HEK293T (cell line): ENCODE measurements around the gene GIGYF2.

Experiments used
- CTCF ChIA-PET: fragments of 350-600 bp; formaldehyde crosslinking; extraction: SDS; loops from one replicate; lab custom pipeline; 2021; ENCODE audit warnings: antibody characterized with exemption, inconsistent platforms; lab: Yijun Ruan, JAX
- POLR2A ChIA-PET: fragments of 350-600 bp; formaldehyde crosslinking; extraction: SDS; loops from one replicate; lab custom pipeline; 2020; ENCODE audit warnings: antibody characterized with exemption, inconsistent platforms; lab: Yijun Ruan, JAX
- DNase-seq: peaks from one replicate; pipeline ENCODE4 v3.0.0; 2012; ENCODE audit warnings: mixed read lengths; ENCODE audit errors: extremely low spot score
- ARNT ChIP-seq: fragments of 450-650 bp; IDR thresholded peaks from 2 replicates; pipeline ENCODE4 v1.6.1; 2017; ENCODE audit warnings: mild to moderate bottlenecking
- BHLHE40 ChIP-seq: fragments of 450-650 bp; IDR thresholded peaks from 2 replicates; pipeline ENCODE4 v1.6.1; 2016; ENCODE audit warnings: mild to moderate bottlenecking, moderate library complexity, borderline replicate concordance
- CTBP1 ChIP-seq: fragments of 450-650 bp; IDR thresholded peaks from 2 replicates; pipeline ENCODE4 v1.6.1; 2016; ENCODE audit warnings: borderline replicate concordance
- ELF4 ChIP-seq: fragments of 450-650 bp; IDR thresholded peaks from 2 replicates; pipeline ENCODE4 v1.6.1; 2017; ENCODE audit warnings: antibody characterized with exemption
- FOXA1 ChIP-seq: fragments of 450-650 bp; IDR thresholded peaks from 2 replicates; pipeline ENCODE4 v1.6.1; 2016; ENCODE audit warnings: mild to moderate bottlenecking
- FOXK2 ChIP-seq: fragments of 450-650 bp; IDR thresholded peaks from 2 replicates; pipeline ENCODE4 v1.6.1; 2016; ENCODE audit warnings: mild to moderate bottlenecking
- FOXM1 ChIP-seq: fragments of 450-650 bp; IDR thresholded peaks from 2 replicates; pipeline ENCODE4 v1.6.1; 2017; ENCODE audit warnings: mild to moderate bottlenecking, borderline replicate concordance
- HDGF ChIP-seq: fragments of 450-650 bp; IDR thresholded peaks from 2 replicates; pipeline ENCODE4 v1.6.1; 2017; ENCODE audit warnings: antibody characterized with exemption, borderline replicate concordance
- L3MBTL2 ChIP-seq: fragments of 450-650 bp; conservative IDR thresholded peaks from 2 replicates; pipeline ENCODE4 v1.6.1; 2016; ENCODE audit warnings: mild to moderate bottlenecking
- LEF1 ChIP-seq: fragments of 450-650 bp; IDR thresholded peaks from 2 replicates; pipeline ENCODE4 v1.6.1; 2017; ENCODE audit warnings: mild to moderate bottlenecking, borderline replicate concordance
- NFRKB ChIP-seq: fragments of 450-650 bp; IDR thresholded peaks from 2 replicates; pipeline ENCODE4 v1.6.1; 2016; ENCODE audit warnings: mild to moderate bottlenecking, moderate library complexity
- SP1 ChIP-seq: fragments of 450-650 bp; IDR thresholded peaks from 2 replicates; pipeline ENCODE4 v1.6.1; 2017
- SUZ12 ChIP-seq: fragments of 450-650 bp; IDR thresholded peaks from 2 replicates; pipeline ENCODE4 v1.6.1; 2016; ENCODE audit warnings: mild to moderate bottlenecking
- TARDBP ChIP-seq: fragments of 450-650 bp; IDR thresholded peaks from 2 replicates; pipeline ENCODE4 v1.6.1; 2016
- ZNF384 ChIP-seq: fragments of 450-650 bp; IDR thresholded peaks from 2 replicates; pipeline ENCODE4 v1.6.1; 2016
- TF ChIP-seq, protein P1 (sequence below): fragments of 450-650 bp; IDR thresholded peaks from 2 replicates; pipeline ENCODE4 v1.6.1; 2016

GIGYF2 gene

DNA sequence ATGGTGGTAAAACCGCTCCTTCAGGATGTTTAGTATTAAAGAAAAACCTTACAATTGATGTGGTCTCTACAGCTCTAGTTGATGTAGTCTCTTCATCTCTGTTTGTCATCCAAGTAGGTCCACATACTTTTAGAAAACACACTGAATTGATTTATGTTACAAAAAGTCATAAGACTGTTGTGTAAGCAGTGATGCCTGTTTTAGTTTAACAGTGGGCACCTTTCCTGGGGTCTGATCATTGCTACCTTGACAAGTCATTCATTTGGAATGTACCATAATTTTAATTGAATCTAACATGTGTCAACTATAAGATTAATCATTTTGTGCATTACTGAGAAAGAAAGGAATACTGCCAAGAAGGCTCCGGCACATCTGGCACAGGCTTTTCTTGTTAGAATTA lies 34.3 kb downstream of the GIGYF2 start:
- ChIA-PET POLR2A (no interaction called here), CTCF (no interaction called here)
- TF ChIP-seq ARNT = no peak
- DNase-seq = no peak

DNA sequence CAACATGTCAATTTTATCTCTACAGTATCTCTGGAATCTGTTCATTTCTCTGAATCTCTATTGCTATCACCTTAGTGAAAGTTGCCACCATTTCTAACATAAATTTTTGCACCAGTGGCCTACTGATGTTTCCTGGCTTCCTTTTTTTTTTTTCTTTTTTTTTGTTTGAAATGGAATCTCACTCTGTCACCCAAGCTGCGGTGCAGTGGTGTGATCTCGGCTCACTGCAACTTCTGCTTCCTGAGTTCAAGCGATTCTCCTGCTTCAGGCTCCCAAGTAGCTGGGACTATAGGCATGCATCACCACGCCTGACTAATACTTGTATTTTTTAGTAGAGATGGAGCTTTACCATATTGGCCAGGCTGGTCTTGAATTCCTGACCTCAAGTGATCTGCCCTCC lies 44.2 kb downstream of the GIGYF2 start:
- POLR2A ChIA-PET = interaction anchor here (0.9 kb wide), 1 partner anchor 10 kb away, joined by 3 read pairs; no protein-coding TSS in a partner anchor
- no peak for DNase-seq
- CTCF ChIA-PET = no interaction called here
- TF ChIP-seq ELF4 (no peak), BHLHE40 (no peak), ZNF384 (no peak), SUZ12 (no peak), LEF1 (no peak), NFRKB (no peak), FOXA1 (no peak), FOXM1 (no peak), ARNT (no peak), TARDBP (no peak), CTBP1 (no peak), FOXK2 (no peak), L3MBTL2 (no peak), HDGF (no peak), SP1 (no peak)
- TF ChIP-seq, protein P1, sequence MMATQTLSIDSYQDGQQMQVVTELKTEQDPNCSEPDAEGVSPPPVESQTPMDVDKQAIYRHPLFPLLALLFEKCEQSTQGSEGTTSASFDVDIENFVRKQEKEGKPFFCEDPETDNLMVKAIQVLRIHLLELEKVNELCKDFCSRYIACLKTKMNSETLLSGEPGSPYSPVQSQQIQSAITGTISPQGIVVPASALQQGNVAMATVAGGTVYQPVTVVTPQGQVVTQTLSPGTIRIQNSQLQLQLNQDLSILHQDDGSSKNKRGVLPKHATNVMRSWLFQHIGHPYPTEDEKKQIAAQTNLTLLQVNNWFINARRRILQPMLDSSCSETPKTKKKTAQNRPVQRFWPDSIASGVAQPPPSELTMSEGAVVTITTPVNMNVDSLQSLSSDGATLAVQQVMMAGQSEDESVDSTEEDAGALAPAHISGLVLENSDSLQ = no peak

DNA sequence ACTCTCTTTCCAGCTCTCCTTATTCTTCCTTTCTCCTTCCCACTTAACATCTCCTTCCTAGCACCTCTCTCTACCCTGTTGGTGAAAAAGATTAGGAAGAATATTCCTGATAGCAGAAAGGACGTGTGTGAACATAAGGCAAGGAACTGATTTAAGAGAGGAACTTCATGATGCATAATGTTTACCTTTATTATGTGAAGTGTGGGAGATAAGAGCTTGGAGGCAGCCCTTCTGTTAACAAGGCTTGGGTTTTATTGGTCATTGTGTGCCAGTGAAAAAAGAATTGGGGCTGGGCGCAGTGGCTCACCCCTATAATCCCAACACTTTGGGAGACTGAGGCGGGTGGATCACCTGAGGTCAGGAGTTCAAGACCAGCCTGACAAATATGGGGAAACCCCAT lies 44.8 kb downstream of the GIGYF2 start:
- DNase-seq = no peak
- CTCF ChIA-PET = no interaction called here
- POLR2A ChIA-PET = no interaction called here
- TF ChIP-seq L3MBTL2 = no peak
- no peak for TF ChIP-seq FOXA1
- no peak for TF ChIP-seq SP1
- no peak for TF ChIP-seq LEF1
- no peak for TF ChIP-seq SUZ12
- TF ChIP-seq FOXM1 = no peak
- no peak for TF ChIP-seq ZNF384
- no peak for TF ChIP-seq TARDBP
- no peak for TF ChIP-seq ELF4
- no peak for TF ChIP-seq CTBP1

DNA sequence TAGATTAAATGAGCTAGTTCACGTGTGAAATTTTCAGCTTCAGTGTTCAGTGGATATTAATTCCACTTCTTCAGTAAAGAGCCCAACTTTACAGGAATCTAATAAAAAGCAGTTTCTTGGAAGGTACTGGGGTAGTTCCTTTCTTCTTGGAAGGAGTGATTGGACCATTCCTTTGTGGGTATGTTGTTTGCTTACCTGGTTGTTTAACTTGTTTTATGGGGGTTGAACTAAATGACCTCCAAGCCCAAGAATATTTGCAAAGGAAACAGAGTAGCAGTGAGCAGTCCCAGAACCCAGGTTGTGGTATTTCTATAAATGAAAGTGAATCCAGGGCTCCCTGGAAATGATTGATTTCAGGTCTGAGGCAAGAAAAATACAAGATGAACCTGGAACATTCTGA lies 47.8 kb downstream of the GIGYF2 start:
- CTCF ChIA-PET = no interaction called here
- no peak for DNase-seq
- TF ChIP-seq ZNF384 (no peak), L3MBTL2 (no peak), SUZ12 (no peak), ARNT (no peak), FOXK2 (no peak), TARDBP (no peak), BHLHE40 (no peak), HDGF (no peak), NFRKB (no peak), SP1 (no peak), ELF4 (no peak), FOXM1 (no peak), CTBP1 (no peak), LEF1 (no peak), FOXA1 (no peak)
- TF ChIP-seq, protein P1 = no peak
- POLR2A ChIA-PET = no interaction called here

- ChIA-PET CTCF (no interaction called here), POLR2A (no interaction called here)
- no peak for DNase-seq
- TF ChIP-seq FOXM1 (no peak), FOXA1 (no peak), FOXK2 (no peak), TARDBP (no peak), NFRKB (no peak), LEF1 (no peak), ARNT (no peak), SP1 (no peak), CTBP1 (no peak), HDGF (no peak), SUZ12 (no peak), BHLHE40 (no peak), L3MBTL2 (no peak), ELF4 (no peak), ZNF384 (no peak)
- TF ChIP-seq, protein P1 = no peak
These were observed 50.9 kb downstream of the GIGYF2 start for GRCh38 chr2:232748038-232748437.

GRCh38 chr2:232749331-232749730 lies 52.2 kb downstream of the GIGYF2 start:
- ChIA-PET CTCF (no interaction called here), POLR2A (no interaction called here)
- DNase-seq = no peak
- TF ChIP-seq NFRKB (no peak), ARNT (no peak), SUZ12 (no peak), SP1 (no peak), CTBP1 (no peak), ZNF384 (no peak), TARDBP (no peak), FOXA1 (no peak), LEF1 (no peak), ELF4 (no peak), FOXK2 (no peak), FOXM1 (no peak), HDGF (no peak), BHLHE40 (no peak)
